K562 (cell line): Measurements from ENCODE around the gene COL4A2. TPM values are rescaled to one million over a fixed set of nuclear protein-coding genes. Genes with fewer than 3 reads are reported as not detected.

ENCODE experiments used
- ARID1B ChIP-seq: fragments of 450-650 bp; IDR thresholded peaks from 2 replicates; pipeline ENCODE4 v1.6.1; 2016; ENCODE audit warnings: antibody characterized with exemption, mild to moderate bottlenecking, inconsistent platforms
- PURB ChIP-seq: sonication (generic); formaldehyde crosslinking; IDR thresholded peaks from 2 replicates; pipeline ENCODE4 v1.9.0; 2021; ENCODE audit warnings: low read depth, mild to moderate bottlenecking, missing genetic modification reagents
- ZNF143 ChIP-seq: sonication (generic); formaldehyde crosslinking; IDR thresholded peaks from 2 replicates; pipeline ENCODE4 v1.9.0; 2022; ENCODE audit warnings: mild to moderate bottlenecking, missing genetic modification reagents
- ZNF57 ChIP-seq: fragments of 450-650 bp; formaldehyde crosslinking; IDR thresholded peaks from 2 replicates; pipeline ENCODE4 v1.4.0; 2020; ENCODE audit warnings: mild to moderate bottlenecking, moderate library complexity
- polyA plus RNA-seq, 8 experiments: library from polyadenylated mRNA; depleted of rRNA in 4 of 8; stranded (reverse) in 5 of 8; unstranded in 3 of 8; fragments of >200 nt; fragmentation: Nextera tagmentation in 2 of 8; fragmentation: Illumina TruSeq in 1 of 8; extraction: Ambion mirVana in 2 of 8; extraction: Trizol in 1 of 8; gene quantifications; 2 replicates each; pipeline versions ENCODE4 v1.2.1 to v1.2.3, GENCODE V29; 2011 to 2014; ENCODE audit warnings: inconsistent platforms in 1 of 8, missing spikeins in 1 of 8
- total RNA-seq, 7 experiments: library from RNA; depleted of rRNA in 6 of 7; stranded (reverse); fragments of >200 nt in 6 of 7; fragmentation: Illumina TruSeq in 2 of 7; extraction: Trizol in 2 of 7; gene quantifications; 2 replicates each; pipeline versions ENCODE4 v1.2.1 to v1.2.3, GENCODE V29; 2011 to 2021; ENCODE audit warnings: low replicate concordance in 1 of 7
- TF ChIP-seq, protein P1 (sequence below): fragments of 200-600 bp; sonication (generic); IDR thresholded peaks from one replicate; pipeline ENCODE4 v1.6.1; 2012; ENCODE audit warnings: mild to moderate bottlenecking, low read depth, low read length, inconsistent platforms
- TF ChIP-seq, protein P2 (sequence below): fragments of 450-650 bp; IDR thresholded peaks from 2 replicates; pipeline ENCODE4 v1.6.1; 2016; ENCODE audit warnings: mild to moderate bottlenecking, moderate library complexity

The COL4A2 gene
- total and polyA plus RNA-seq, 9 of the 15 experiments (the other 6 are each of a cell fraction or from before 2014, with no cell fraction given), result 0.13 to 15.2 (median 8.1) TPM

DNA sequence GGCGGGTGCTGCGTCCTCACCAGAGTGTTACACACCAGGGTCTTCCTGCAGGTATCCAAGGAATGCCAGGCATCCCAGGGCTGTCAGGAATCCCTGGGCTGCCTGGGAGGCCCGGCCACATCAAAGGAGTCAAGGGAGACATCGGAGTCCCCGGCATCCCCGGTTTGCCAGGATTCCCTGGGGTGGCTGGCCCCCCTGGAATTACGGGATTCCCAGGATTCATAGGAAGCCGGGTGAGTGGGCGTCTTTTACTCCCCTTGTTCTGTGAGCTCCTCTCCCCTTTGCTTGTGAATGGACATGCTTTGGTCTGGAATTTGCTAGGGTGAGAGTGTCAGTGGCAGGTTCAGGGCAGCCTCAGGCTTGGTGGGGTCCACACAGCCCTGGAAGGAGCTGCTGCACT, 178.5 kb downstream of the COL4A2 start (continued):
- TF ChIP-seq, protein P1, sequence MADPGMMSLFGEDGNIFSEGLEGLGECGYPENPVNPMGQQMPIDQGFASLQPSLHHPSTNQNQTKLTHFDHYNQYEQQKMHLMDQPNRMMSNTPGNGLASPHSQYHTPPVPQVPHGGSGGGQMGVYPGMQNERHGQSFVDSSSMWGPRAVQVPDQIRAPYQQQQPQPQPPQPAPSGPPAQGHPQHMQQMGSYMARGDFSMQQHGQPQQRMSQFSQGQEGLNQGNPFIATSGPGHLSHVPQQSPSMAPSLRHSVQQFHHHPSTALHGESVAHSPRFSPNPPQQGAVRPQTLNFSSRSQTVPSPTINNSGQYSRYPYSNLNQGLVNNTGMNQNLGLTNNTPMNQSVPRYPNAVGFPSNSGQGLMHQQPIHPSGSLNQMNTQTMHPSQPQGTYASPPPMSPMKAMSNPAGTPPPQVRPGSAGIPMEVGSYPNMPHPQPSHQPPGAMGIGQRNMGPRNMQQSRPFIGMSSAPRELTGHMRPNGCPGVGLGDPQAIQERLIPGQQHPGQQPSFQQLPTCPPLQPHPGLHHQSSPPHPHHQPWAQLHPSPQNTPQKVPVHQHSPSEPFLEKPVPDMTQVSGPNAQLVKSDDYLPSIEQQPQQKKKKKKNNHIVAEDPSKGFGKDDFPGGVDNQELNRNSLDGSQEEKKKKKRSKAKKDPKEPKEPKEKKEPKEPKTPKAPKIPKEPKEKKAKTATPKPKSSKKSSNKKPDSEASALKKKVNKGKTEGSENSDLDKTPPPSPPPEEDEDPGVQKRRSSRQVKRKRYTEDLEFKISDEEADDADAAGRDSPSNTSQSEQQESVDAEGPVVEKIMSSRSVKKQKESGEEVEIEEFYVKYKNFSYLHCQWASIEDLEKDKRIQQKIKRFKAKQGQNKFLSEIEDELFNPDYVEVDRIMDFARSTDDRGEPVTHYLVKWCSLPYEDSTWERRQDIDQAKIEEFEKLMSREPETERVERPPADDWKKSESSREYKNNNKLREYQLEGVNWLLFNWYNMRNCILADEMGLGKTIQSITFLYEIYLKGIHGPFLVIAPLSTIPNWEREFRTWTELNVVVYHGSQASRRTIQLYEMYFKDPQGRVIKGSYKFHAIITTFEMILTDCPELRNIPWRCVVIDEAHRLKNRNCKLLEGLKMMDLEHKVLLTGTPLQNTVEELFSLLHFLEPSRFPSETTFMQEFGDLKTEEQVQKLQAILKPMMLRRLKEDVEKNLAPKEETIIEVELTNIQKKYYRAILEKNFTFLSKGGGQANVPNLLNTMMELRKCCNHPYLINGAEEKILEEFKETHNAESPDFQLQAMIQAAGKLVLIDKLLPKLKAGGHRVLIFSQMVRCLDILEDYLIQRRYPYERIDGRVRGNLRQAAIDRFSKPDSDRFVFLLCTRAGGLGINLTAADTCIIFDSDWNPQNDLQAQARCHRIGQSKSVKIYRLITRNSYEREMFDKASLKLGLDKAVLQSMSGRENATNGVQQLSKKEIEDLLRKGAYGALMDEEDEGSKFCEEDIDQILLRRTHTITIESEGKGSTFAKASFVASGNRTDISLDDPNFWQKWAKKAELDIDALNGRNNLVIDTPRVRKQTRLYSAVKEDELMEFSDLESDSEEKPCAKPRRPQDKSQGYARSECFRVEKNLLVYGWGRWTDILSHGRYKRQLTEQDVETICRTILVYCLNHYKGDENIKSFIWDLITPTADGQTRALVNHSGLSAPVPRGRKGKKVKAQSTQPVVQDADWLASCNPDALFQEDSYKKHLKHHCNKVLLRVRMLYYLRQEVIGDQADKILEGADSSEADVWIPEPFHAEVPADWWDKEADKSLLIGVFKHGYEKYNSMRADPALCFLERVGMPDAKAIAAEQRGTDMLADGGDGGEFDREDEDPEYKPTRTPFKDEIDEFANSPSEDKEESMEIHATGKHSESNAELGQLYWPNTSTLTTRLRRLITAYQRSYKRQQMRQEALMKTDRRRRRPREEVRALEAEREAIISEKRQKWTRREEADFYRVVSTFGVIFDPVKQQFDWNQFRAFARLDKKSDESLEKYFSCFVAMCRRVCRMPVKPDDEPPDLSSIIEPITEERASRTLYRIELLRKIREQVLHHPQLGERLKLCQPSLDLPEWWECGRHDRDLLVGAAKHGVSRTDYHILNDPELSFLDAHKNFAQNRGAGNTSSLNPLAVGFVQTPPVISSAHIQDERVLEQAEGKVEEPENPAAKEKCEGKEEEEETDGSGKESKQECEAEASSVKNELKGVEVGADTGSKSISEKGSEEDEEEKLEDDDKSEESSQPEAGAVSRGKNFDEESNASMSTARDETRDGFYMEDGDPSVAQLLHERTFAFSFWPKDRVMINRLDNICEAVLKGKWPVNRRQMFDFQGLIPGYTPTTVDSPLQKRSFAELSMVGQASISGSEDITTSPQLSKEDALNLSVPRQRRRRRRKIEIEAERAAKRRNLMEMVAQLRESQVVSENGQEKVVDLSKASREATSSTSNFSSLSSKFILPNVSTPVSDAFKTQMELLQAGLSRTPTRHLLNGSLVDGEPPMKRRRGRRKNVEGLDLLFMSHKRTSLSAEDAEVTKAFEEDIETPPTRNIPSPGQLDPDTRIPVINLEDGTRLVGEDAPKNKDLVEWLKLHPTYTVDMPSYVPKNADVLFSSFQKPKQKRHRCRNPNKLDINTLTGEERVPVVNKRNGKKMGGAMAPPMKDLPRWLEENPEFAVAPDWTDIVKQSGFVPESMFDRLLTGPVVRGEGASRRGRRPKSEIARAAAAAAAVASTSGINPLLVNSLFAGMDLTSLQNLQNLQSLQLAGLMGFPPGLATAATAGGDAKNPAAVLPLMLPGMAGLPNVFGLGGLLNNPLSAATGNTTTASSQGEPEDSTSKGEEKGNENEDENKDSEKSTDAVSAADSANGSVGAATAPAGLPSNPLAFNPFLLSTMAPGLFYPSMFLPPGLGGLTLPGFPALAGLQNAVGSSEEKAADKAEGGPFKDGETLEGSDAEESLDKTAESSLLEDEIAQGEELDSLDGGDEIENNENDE, result no peak
- TF ChIP-seq, protein P2, sequence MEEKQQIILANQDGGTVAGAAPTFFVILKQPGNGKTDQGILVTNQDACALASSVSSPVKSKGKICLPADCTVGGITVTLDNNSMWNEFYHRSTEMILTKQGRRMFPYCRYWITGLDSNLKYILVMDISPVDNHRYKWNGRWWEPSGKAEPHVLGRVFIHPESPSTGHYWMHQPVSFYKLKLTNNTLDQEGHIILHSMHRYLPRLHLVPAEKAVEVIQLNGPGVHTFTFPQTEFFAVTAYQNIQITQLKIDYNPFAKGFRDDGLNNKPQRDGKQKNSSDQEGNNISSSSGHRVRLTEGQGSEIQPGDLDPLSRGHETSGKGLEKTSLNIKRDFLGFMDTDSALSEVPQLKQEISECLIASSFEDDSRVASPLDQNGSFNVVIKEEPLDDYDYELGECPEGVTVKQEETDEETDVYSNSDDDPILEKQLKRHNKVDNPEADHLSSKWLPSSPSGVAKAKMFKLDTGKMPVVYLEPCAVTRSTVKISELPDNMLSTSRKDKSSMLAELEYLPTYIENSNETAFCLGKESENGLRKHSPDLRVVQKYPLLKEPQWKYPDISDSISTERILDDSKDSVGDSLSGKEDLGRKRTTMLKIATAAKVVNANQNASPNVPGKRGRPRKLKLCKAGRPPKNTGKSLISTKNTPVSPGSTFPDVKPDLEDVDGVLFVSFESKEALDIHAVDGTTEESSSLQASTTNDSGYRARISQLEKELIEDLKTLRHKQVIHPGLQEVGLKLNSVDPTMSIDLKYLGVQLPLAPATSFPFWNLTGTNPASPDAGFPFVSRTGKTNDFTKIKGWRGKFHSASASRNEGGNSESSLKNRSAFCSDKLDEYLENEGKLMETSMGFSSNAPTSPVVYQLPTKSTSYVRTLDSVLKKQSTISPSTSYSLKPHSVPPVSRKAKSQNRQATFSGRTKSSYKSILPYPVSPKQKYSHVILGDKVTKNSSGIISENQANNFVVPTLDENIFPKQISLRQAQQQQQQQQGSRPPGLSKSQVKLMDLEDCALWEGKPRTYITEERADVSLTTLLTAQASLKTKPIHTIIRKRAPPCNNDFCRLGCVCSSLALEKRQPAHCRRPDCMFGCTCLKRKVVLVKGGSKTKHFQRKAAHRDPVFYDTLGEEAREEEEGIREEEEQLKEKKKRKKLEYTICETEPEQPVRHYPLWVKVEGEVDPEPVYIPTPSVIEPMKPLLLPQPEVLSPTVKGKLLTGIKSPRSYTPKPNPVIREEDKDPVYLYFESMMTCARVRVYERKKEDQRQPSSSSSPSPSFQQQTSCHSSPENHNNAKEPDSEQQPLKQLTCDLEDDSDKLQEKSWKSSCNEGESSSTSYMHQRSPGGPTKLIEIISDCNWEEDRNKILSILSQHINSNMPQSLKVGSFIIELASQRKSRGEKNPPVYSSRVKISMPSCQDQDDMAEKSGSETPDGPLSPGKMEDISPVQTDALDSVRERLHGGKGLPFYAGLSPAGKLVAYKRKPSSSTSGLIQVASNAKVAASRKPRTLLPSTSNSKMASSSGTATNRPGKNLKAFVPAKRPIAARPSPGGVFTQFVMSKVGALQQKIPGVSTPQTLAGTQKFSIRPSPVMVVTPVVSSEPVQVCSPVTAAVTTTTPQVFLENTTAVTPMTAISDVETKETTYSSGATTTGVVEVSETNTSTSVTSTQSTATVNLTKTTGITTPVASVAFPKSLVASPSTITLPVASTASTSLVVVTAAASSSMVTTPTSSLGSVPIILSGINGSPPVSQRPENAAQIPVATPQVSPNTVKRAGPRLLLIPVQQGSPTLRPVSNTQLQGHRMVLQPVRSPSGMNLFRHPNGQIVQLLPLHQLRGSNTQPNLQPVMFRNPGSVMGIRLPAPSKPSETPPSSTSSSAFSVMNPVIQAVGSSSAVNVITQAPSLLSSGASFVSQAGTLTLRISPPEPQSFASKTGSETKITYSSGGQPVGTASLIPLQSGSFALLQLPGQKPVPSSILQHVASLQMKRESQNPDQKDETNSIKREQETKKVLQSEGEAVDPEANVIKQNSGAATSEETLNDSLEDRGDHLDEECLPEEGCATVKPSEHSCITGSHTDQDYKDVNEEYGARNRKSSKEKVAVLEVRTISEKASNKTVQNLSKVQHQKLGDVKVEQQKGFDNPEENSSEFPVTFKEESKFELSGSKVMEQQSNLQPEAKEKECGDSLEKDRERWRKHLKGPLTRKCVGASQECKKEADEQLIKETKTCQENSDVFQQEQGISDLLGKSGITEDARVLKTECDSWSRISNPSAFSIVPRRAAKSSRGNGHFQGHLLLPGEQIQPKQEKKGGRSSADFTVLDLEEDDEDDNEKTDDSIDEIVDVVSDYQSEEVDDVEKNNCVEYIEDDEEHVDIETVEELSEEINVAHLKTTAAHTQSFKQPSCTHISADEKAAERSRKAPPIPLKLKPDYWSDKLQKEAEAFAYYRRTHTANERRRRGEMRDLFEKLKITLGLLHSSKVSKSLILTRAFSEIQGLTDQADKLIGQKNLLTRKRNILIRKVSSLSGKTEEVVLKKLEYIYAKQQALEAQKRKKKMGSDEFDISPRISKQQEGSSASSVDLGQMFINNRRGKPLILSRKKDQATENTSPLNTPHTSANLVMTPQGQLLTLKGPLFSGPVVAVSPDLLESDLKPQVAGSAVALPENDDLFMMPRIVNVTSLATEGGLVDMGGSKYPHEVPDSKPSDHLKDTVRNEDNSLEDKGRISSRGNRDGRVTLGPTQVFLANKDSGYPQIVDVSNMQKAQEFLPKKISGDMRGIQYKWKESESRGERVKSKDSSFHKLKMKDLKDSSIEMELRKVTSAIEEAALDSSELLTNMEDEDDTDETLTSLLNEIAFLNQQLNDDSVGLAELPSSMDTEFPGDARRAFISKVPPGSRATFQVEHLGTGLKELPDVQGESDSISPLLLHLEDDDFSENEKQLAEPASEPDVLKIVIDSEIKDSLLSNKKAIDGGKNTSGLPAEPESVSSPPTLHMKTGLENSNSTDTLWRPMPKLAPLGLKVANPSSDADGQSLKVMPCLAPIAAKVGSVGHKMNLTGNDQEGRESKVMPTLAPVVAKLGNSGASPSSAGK, result no peak
- no peak for TF ChIP-seq ZNF143
- TF ChIP-seq ZNF57 (CRISPR knock-in tag), result no peak
- TF ChIP-seq PURB, result no peak
- TF ChIP-seq ARID1B, result no peak
